ENCODE data around the gene ZCRB1. TPM values are rescaled to one million over a fixed set of nuclear protein-coding genes. Genes with fewer than 3 reads are reported as not detected.
"Not testable (repeated sequence)": the region's sequence is repeated elsewhere in the genome, so short reads cannot be mapped to it uniquely, and the experiment has no call there.

Gene ZCRB1
- total RNA-seq, 4 donors from 2014 or later: 24.4 to 42.4 (median 35.0) TPM

DNA sequence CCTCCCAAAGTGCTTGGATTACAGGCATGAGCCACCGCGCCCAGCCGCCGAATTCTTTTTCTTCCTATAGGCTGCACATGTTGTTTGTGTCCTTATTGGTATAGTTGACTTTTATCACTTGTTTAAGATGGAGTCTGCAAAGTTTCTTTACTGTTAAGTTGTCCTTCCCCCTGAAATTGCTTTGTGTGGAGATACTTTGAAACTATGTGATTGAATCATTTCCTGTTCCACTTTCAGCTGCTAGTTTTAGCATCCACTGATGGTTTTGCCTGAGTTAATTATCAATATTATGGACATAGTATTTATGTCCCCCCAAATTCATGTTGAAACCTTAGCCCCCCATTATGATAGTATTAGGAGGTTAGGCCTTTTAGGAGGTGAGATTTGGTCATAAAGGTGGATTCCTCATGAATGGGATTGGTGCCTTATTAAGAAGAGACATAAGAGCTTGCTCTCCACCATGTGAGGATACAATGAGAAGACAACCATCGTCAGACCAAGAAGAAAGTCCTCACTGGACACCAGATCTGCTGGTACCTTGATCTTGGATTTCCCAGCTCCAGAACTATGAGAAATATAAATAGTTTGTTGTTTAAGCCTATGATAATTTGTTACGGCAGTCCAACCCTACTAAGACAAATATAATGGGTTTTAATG, 35.0 kb upstream of the ZCRB1 start:
- no peak for ATAC-seq
- in situ Hi-C loops (cut with MboI; ENCODE audit: low sequenced_read_pairs in 4 of 4): no loop called here
- Histone ChIP-seq H3K9me3 (no peaks in the 10 kb centered on the region), H3K36me3 (peaks cover 0 to 3% of the 10 kb centered on the region in 2 donors), H3K27ac (no peak overlapping the region), H3K4me1 (peaks cover 5 to 9% of the 10 kb centered on the region in 2 donors), H3K4me3 (no peak overlapping the region), H3K27me3 (no peaks in the 10 kb centered on the region)
- no peak for TF ChIP-seq CTCF (IDR thresholded peaks at IDR 0.05 in 4 of 5, conservative IDR thresholded peaks at IDR 0.05 in 1 of 5)
- TF ChIP-seq POLR2A (IDR thresholded peaks at IDR 0.05): no peak
- intact Hi-C loops (cut with DNase I; ENCODE audit: low total_unique reads): no loop called here
- DNase-seq: no peak

DNA sequence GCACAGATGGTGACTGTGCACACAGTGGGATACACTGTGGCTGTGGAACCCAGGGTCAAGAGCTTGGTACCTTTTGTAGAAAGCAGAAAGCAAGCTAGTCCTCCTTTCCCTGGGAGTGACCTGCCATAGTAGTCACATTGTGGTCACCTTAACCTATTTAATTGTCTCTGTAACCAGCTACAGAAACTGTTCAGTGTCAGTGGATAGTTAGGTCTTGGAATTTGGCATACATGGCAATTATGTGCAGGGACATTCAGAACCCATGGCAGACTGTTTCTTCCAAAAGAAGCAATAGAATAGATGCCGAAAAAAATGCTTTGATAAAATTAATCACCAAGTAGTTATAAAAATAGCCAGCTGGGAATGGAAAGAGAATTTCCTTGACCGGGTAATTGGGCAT, 30.4 kb upstream of the ZCRB1 start:
- TF ChIP-seq CTCF (IDR thresholded peaks at IDR 0.05 in 4 of 5, conservative IDR thresholded peaks at IDR 0.05 in 1 of 5) (no peak), POLR2A (IDR thresholded peaks at IDR 0.05) (no peak)
- H3K9me3 ChIP-seq: no peaks in the 10 kb centered on the region
- no peaks in the 10 kb centered on the region for H3K27me3 ChIP-seq
- DNase-seq (no peak), ATAC-seq (no peak)
- no peak overlapping the region for H3K27ac ChIP-seq
- H3K4me1 ChIP-seq: peaks cover 0 to 5% of the 10 kb centered on the region in 2 donors
- intact Hi-C loops (cut with DNase I; ENCODE audit: low total_unique reads) (no loop called here), in situ Hi-C loops (cut with MboI; ENCODE audit: low sequenced_read_pairs in 4 of 4) (no loop called here)
- H3K36me3 ChIP-seq: peaks cover 0 to 5% of the 10 kb centered on the region in 2 donors
- no peak overlapping the region for H3K4me3 ChIP-seq

DNA sequence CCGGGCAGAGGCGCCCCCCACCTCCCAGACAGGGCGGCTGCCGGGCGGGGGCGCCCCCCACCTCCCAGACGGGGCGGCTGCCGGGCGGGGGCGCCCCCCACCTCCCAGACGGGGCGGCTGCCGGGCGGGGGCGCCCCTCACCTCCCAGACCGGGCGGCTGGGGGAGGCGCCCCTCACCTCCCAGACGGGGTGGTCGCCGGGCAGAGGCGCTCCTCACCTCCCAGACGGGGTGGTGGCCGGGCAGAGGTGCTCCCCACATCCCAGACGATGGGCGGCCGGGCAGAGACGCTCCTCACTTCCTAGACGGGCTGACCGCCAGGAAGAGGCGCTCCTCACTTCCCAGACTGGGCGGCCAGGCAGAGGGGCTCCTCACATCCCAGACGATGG, 24.1 kb upstream of the ZCRB1 start:
- in situ Hi-C loops (cut with MboI; ENCODE audit: low sequenced_read_pairs in 4 of 4); H3K27ac ChIP-seq; H3K4me1 ChIP-seq; DNase-seq; H3K4me3 ChIP-seq; ATAC-seq; intact Hi-C loops (cut with DNase I; ENCODE audit: low total_unique reads); H3K9me3 ChIP-seq; H3K27me3 ChIP-seq; H3K36me3 ChIP-seq: not testable (repeated sequence)

GRCh38 chr12:42349119-42350020, 23.5 kb upstream of the ZCRB1 start:
- H3K9me3 ChIP-seq; H3K4me3 ChIP-seq; H3K27me3 ChIP-seq; intact Hi-C loops (cut with DNase I; ENCODE audit: low total_unique reads); H3K27ac ChIP-seq; H3K4me1 ChIP-seq; ATAC-seq; H3K36me3 ChIP-seq; DNase-seq: not testable (repeated sequence)
- in situ Hi-C loops (cut with MboI; ENCODE audit: low sequenced_read_pairs in 4 of 4): loop anchor here in 1 of 4 donors (25.0 kb wide), 1 partner anchor 662 kb away; no protein-coding TSS in a partner anchor

DNA sequence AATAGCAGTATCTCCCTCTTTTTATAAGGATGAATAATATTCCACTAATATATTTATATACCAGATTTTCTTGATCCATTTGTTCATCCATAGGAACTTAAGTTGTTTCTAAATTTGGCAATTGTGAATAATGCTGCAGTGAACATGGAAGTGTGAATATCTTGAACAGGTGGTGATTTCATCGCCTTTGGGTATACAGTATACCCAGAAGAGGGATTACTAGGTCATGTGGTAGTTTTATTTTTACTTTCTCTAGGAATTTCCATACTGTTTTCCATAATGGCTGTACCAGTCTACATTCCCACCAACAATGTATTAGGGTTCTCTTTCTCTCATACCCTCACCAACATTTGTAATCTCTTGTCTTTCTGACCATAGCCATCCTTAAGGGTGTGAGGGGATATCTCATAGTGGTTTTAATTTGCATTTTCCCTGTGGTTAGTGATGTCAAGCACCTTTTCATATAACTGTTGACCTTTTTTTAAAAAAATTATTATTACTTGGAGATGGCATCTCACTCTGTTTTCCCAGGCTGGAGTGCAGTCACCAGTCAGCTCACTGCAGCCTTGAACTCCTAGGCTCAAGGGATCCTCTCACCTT, 20.6 kb upstream of the ZCRB1 start:
- no peak for TF ChIP-seq CTCF (IDR thresholded peaks at IDR 0.05 in 4 of 5, conservative IDR thresholded peaks at IDR 0.05 in 1 of 5)
- no peak for TF ChIP-seq POLR2A (IDR thresholded peaks at IDR 0.05)
- in situ Hi-C loops (cut with MboI; ENCODE audit: low sequenced_read_pairs in 4 of 4): loop anchor here in 1 of 4 donors (25.0 kb wide), 1 partner anchor 659 kb away; no protein-coding TSS in a partner anchor

More for the DNA sequence above, 20.6 kb upstream of the ZCRB1 start:
- Histone ChIP-seq H3K4me1 (peaks cover 0 to 9% of the 10 kb centered on the region in 2 donors), H3K9me3 (no peaks in the 10 kb centered on the region), H3K36me3 (no peaks in the 10 kb centered on the region), H3K27me3 (no peaks in the 10 kb centered on the region), H3K27ac (no peak overlapping the region), H3K4me3 (no peak overlapping the region)
- DNase-seq (no peak), ATAC-seq (no peak)
- intact Hi-C loops (cut with DNase I; ENCODE audit: low total_unique reads): no loop called here
